Activated CD4-positive, alpha-beta T cell treated with anti-CD3 and anti-CD28 coated beads, Interleukin-2, amount 10 ng/mL, durations not matched to agents 24 days and 14 days (primary cell): ENCODE measurements around the gene ITGAE. TPM values are rescaled to one million over a fixed set of nuclear protein-coding genes. Genes with fewer than 3 reads are reported as not detected.

Experiments
- DNase-seq: peaks from one replicate; pipeline ENCODE4 v3.0.0; 2022
- H3K27ac Mint-ChIP-seq: one replicate; pipeline ENCODE4 v1.8.0; 2022; ENCODE audit warnings: mild to moderate bottlenecking, mixed read lengths
- H3K27me3 Mint-ChIP-seq: one replicate; pipeline ENCODE4 v1.8.0; 2022; ENCODE audit warnings: mixed read lengths
- H3K36me3 Mint-ChIP-seq: one replicate; pipeline ENCODE4 v1.8.0; 2022; ENCODE audit warnings: low read depth, mild to moderate bottlenecking, mixed read lengths
- H3K4me1 Mint-ChIP-seq: one replicate; pipeline ENCODE4 v1.8.0; 2021; ENCODE audit warnings: mixed read lengths
- H3K4me3 Mint-ChIP-seq: one replicate; pipeline ENCODE4 v1.8.0; 2022; ENCODE audit warnings: mild to moderate bottlenecking, moderate library complexity, mixed read lengths
- H3K9me3 Mint-ChIP-seq: one replicate; pipeline ENCODE4 v1.8.0; 2021; ENCODE audit warnings: mixed read lengths
- intact Hi-C: fragments of 100-400 bp; cut with micrococcal nuclease; formaldehyde crosslinking; loops from one replicate; pipeline ENCODE4 v1.15.1; 2023
- total RNA-seq: library from RNA; stranded (reverse); gene quantifications from 2 replicates; pipeline ENCODE4 v1.2.3, GENCODE V29; 2022

Gene ITGAE
- total RNA-seq, 1 donor from 2014 or later = 33.9 TPM

GRCh38 chr17:3690094-3690715 is 110.8 kb downstream of the ITGAE start:
- DNase-seq = no peak
- Mint-ChIP-seq H3K36me3 (peaks cover 31% of the 10 kb centered on the region), H3K4me1 (peaks cover 24% of the 10 kb centered on the region), H3K9me3 (no peaks in the 10 kb centered on the region), H3K4me3 (no peak overlapping the region), H3K27me3 (no peaks in the 10 kb centered on the region), H3K27ac (no peak overlapping the region)
- intact Hi-C loops = no loop called here

- Mint-ChIP-seq H3K27ac (no peak overlapping the region), H3K9me3 (no peaks in the 10 kb centered on the region), H3K4me3 (no peak overlapping the region), H3K36me3 (peaks cover 33% of the 10 kb centered on the region), H3K4me1 (peaks cover 21% of the 10 kb centered on the region), H3K27me3 (no peaks in the 10 kb centered on the region)
- DNase-seq = no peak
- intact Hi-C loops = no loop called here
Measured at GRCh38 chr17:3689262-3690093, 111.5 kb downstream of the ITGAE start.

- Mint-ChIP-seq H3K36me3 (peaks cover 31% of the 10 kb centered on the region), H3K27me3 (no peaks in the 10 kb centered on the region), H3K9me3 (no peaks in the 10 kb centered on the region), H3K4me1 (peaks cover 16% of the 10 kb centered on the region), H3K27ac (no peak overlapping the region), H3K4me3 (no peak overlapping the region)
- intact Hi-C loops = no loop called here
- no peak for DNase-seq
Measured at GRCh38 chr17:3688852-3689261, 112.1 kb downstream of the ITGAE start.

- DNase-seq = no peak
- Mint-ChIP-seq H3K27me3 (no peaks in the 10 kb centered on the region), H3K9me3 (no peaks in the 10 kb centered on the region), H3K36me3 (peaks cover 30% of the 10 kb centered on the region), H3K27ac (no peak overlapping the region), H3K4me3 (no peak overlapping the region), H3K4me1 (peaks cover 15% of the 10 kb centered on the region)
- intact Hi-C loops = no loop called here
Measured at GRCh38 chr17:3688027-3688553, 112.9 kb downstream of the ITGAE start.

- DNase-seq = no peak
- Mint-ChIP-seq H3K4me3 (no peak overlapping the region), H3K4me1 (peaks cover 16% of the 10 kb centered on the region), H3K27me3 (no peaks in the 10 kb centered on the region), H3K27ac (no peak overlapping the region), H3K9me3 (no peaks in the 10 kb centered on the region), H3K36me3 (peaks cover 36% of the 10 kb centered on the region)
- intact Hi-C loops = no loop called here
Measured at GRCh38 chr17:3685174-3685573, 115.8 kb downstream of the ITGAE start.

- no peaks in the 10 kb centered on the region for H3K9me3 Mint-ChIP-seq
- H3K4me3 Mint-ChIP-seq = no peak overlapping the region
- DNase-seq = peak; percentile 88
- intact Hi-C loops = loop anchor here (1.0 to 5.0 kb wide), 2 partner anchors 40 to 144 kb away; partner anchors contain the start of gene HASPIN
- no peaks in the 10 kb centered on the region for H3K27me3 Mint-ChIP-seq
- H3K36me3 Mint-ChIP-seq = peaks cover 35% of the 10 kb centered on the region
- peak overlapping the region; percentile 26 for H3K27ac Mint-ChIP-seq
- H3K4me1 Mint-ChIP-seq = peaks cover 22% of the 10 kb centered on the region
Measured at GRCh38 chr17:3683054-3683511, 117.9 kb downstream of the ITGAE start.

- no peaks in the 10 kb centered on the region for H3K27me3 Mint-ChIP-seq
- peak overlapping the region; percentile 10 for H3K27ac Mint-ChIP-seq
- no peaks in the 10 kb centered on the region for H3K9me3 Mint-ChIP-seq
- H3K4me3 Mint-ChIP-seq = no peak overlapping the region
- H3K4me1 Mint-ChIP-seq = peaks cover 22% of the 10 kb centered on the region
- H3K36me3 Mint-ChIP-seq = peaks cover 41% of the 10 kb centered on the region
- intact Hi-C loops = loop anchor here (5.0 kb wide), 1 partner anchor 145 kb away; no protein-coding TSS in a partner anchor
- no peak for DNase-seq
Measured at GRCh38 chr17:3682033-3682432, 119.0 kb downstream of the ITGAE start.

GRCh38 chr17:3681565-3681964 is 119.4 kb downstream of the ITGAE start:
- intact Hi-C loops = loop anchor here (5.0 kb wide), 1 partner anchor 146 kb away; no protein-coding TSS in a partner anchor
- no peaks in the 10 kb centered on the region for H3K27me3 Mint-ChIP-seq
- no peaks in the 10 kb centered on the region for H3K9me3 Mint-ChIP-seq
- DNase-seq = no peak
- H3K27ac Mint-ChIP-seq = peak overlapping the region; percentile 10
- peaks cover 22% of the 10 kb centered on the region for H3K4me1 Mint-ChIP-seq
- H3K36me3 Mint-ChIP-seq = peaks cover 41% of the 10 kb centered on the region
- H3K4me3 Mint-ChIP-seq = no peak overlapping the region

- Mint-ChIP-seq H3K36me3 (peaks cover 45% of the 10 kb centered on the region), H3K4me3 (no peak overlapping the region), H3K9me3 (no peaks in the 10 kb centered on the region), H3K4me1 (peaks cover 22% of the 10 kb centered on the region), H3K27ac (no peak overlapping the region), H3K27me3 (no peaks in the 10 kb centered on the region)
- intact Hi-C loops = loop anchor here (5.0 kb wide), 1 partner anchor 146 kb away; no protein-coding TSS in a partner anchor
- no peak for DNase-seq
Measured at GRCh38 chr17:3681057-3681456, 119.9 kb downstream of the ITGAE start.

GRCh38 chr17:3679531-3680126 is 121.4 kb downstream of the ITGAE start:
- no peak overlapping the region for H3K4me3 Mint-ChIP-seq
- DNase-seq = no peak
- H3K27me3 Mint-ChIP-seq = no peaks in the 10 kb centered on the region
- intact Hi-C loops = loop anchor here (5.0 kb wide), 1 partner anchor 148 kb away; no protein-coding TSS in a partner anchor
- no peaks in the 10 kb centered on the region for H3K9me3 Mint-ChIP-seq
- peaks cover 45% of the 10 kb centered on the region for H3K36me3 Mint-ChIP-seq
- peak overlapping the region; percentile 68 for H3K27ac Mint-ChIP-seq
- H3K4me1 Mint-ChIP-seq = peaks cover 22% of the 10 kb centered on the region

GRCh38 chr17:3678821-3679530 is 122.0 kb downstream of the ITGAE start:
- H3K36me3 Mint-ChIP-seq = peaks cover 45% of the 10 kb centered on the region
- H3K4me3 Mint-ChIP-seq = no peak overlapping the region
- H3K27ac Mint-ChIP-seq = no peak overlapping the region
- no peaks in the 10 kb centered on the region for H3K27me3 Mint-ChIP-seq
- intact Hi-C loops = no loop called here
- no peaks in the 10 kb centered on the region for H3K9me3 Mint-ChIP-seq
- no peak for DNase-seq
- peaks cover 22% of the 10 kb centered on the region for H3K4me1 Mint-ChIP-seq

- Mint-ChIP-seq H3K4me1 (peaks cover 19% of the 10 kb centered on the region), H3K27ac (no peak overlapping the region), H3K36me3 (peaks cover 46% of the 10 kb centered on the region), H3K27me3 (no peaks in the 10 kb centered on the region), H3K4me3 (no peak overlapping the region), H3K9me3 (no peaks in the 10 kb centered on the region)
- no peak for DNase-seq
- intact Hi-C loops = no loop called here
Measured at GRCh38 chr17:3678095-3678820, 122.7 kb downstream of the ITGAE start.

- intact Hi-C loops = no loop called here
- no peak overlapping the region for H3K27ac Mint-ChIP-seq
- DNase-seq = no peak
- no peaks in the 10 kb centered on the region for H3K9me3 Mint-ChIP-seq
- no peaks in the 10 kb centered on the region for H3K27me3 Mint-ChIP-seq
- H3K4me3 Mint-ChIP-seq = no peak overlapping the region
- H3K4me1 Mint-ChIP-seq = peaks cover 11% of the 10 kb centered on the region
- peaks cover 38% of the 10 kb centered on the region for H3K36me3 Mint-ChIP-seq
Measured at GRCh38 chr17:3675886-3676285, 125.1 kb downstream of the ITGAE start.
